Calu3 (cell line): ENCODE results near the gene AGL. TPM values are rescaled to one million over a fixed set of nuclear protein-coding genes. Genes with fewer than 3 reads are reported as not detected.
"Not testable (repeated sequence)": the region's sequence is repeated elsewhere in the genome, so short reads cannot be mapped to it uniquely, and the experiment has no call there.

ENCODE experiments used
- BruUV-seq: library from RNA; stranded (reverse); fragments of 400-500 nt; replicated peaks from 2 replicates; lab custom pipeline; 2021; lab: Mats Ljungman, UMichigan
- CTCF ChIA-PET: fragments of 300-600 bp; sonication (Branson Sonifier 250); formaldehyde crosslinking; loops from one replicate; lab custom pipeline; 2022; ENCODE audit warnings: antibody characterized with exemption; lab: Charles Lee
- DNase-seq: peaks from one replicate; pipeline ENCODE4 v3.0.0; 2022
- H3K27ac Mint-ChIP-seq: one replicate; pipeline ENCODE4 v1.8.0; 2022; ENCODE audit warnings: mixed read lengths; ENCODE audit not compliant: unreplicated experiment
- H3K27me3 Mint-ChIP-seq: one replicate; pipeline ENCODE4 v1.8.0; 2022; ENCODE audit warnings: mixed read lengths; ENCODE audit not compliant: unreplicated experiment
- H3K36me3 Mint-ChIP-seq: one replicate; pipeline ENCODE4 v1.8.0; 2022; ENCODE audit warnings: mild to moderate bottlenecking, moderate library complexity, mixed read lengths; ENCODE audit not compliant: insufficient read depth, unreplicated experiment
- H3K4me1 Mint-ChIP-seq: one replicate; pipeline ENCODE4 v1.8.0; 2022; ENCODE audit warnings: mild to moderate bottlenecking, low read depth, mixed read lengths; ENCODE audit not compliant: unreplicated experiment
- H3K4me3 Mint-ChIP-seq: one replicate; pipeline ENCODE4 v1.8.0; 2022; ENCODE audit warnings: mild to moderate bottlenecking, low read depth, moderate library complexity, mixed read lengths; ENCODE audit not compliant: unreplicated experiment
- H3K9me3 Mint-ChIP-seq: one replicate; pipeline ENCODE4 v1.8.0; 2022; ENCODE audit warnings: low read depth, mixed read lengths; ENCODE audit not compliant: unreplicated experiment
- CTCF ChIP-seq: fragments of 200-600 bp; IDR thresholded peaks from one replicate; pipeline ENCODE4 v1.8.0; 2022; ENCODE audit warnings: antibody characterized with exemption; ENCODE audit not compliant: unreplicated experiment
- intact Hi-C: fragments of 100-400 bp; cut with micrococcal nuclease; formaldehyde crosslinking; loops from one replicate; pipeline ENCODE4 v1.10.0; 2022; ENCODE audit not compliant: unreplicated experiment
- total RNA-seq: library from RNA; stranded (reverse); gene quantifications from 2 replicates; pipeline ENCODE4 v1.2.3, GENCODE V29; 2022

The AGL gene
- total RNA-seq, 1 experiment from 2014 or later, result 9.0 TPM

DNA sequence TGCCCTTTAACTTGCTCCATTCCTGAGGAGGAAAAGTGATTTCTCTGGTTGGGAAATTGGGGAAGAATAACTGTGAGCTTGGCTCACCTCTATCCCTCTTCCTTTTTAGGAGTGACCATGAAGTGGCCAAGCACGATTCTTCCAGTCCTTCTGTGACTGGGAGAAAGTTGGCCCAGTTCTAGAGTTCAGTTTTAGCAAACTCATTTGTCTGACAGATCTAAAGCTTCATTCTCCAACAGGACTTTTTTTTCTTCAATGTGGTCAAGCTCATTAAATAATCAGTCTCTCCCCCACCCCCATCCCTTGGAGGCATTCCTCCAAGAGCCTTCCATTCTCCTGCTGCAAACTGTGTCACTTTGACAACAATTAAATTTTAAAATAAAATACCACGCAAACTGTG, 6.4 kb upstream of the AGL start:
- BruUV-seq, result no TSS peak
- TF ChIP-seq CTCF, result no peak
- intact Hi-C loops, result no loop called here
- H3K27me3 Mint-ChIP-seq, result no peaks in the 10 kb centered on the region
- DNase-seq, result no peak
- H3K27ac Mint-ChIP-seq, result no peak overlapping the region
- H3K4me3 Mint-ChIP-seq, result no peak overlapping the region
- no peaks in the 10 kb centered on the region for H3K36me3 Mint-ChIP-seq
- H3K4me1 Mint-ChIP-seq, result no peaks in the 10 kb centered on the region
- CTCF ChIA-PET, result interaction anchor here (0.5 kb wide), 1 partner anchor 29 kb away, joined by 3 read pairs; no protein-coding TSS in a partner anchor
- H3K9me3 Mint-ChIP-seq, result no peaks in the 10 kb centered on the region

DNA sequence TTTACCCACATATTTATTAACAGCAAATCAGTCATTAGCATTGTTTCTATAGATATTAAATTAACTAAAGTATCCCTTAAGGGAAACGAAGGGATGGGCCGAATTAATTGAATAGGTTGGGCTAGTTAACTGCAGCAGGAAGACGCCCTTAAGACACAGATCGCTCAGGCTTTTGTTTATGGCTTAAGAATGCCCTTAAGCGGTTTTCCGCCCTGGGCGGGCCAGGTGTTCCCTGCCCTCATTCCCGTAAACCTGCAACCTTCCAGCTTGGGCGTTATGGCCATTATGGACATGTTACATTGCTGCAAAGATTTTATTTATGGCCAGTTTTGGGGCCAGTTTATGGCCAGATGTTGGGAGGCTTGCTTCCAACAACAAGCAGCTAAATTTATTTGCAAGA, 5.0 kb upstream of the AGL start:
- H3K4me1 Mint-ChIP-seq, CTCF ChIA-PET, intact Hi-C loops, H3K36me3 Mint-ChIP-seq, H3K4me3 Mint-ChIP-seq, BruUV-seq, H3K9me3 Mint-ChIP-seq, H3K27ac Mint-ChIP-seq, H3K27me3 Mint-ChIP-seq, DNase-seq: not testable (repeated sequence)

- intact Hi-C loops, result no loop called here
- Mint-ChIP-seq H3K9me3 (no peaks in the 10 kb centered on the region), H3K36me3 (peaks cover 19% of the 10 kb centered on the region), H3K4me1 (peaks cover 15% of the 10 kb centered on the region), H3K27ac (peak overlapping the region; percentile 81), H3K4me3 (peak overlapping the region; percentile 87), H3K27me3 (no peaks in the 10 kb centered on the region)
- CTCF ChIA-PET, result no interaction called here
- no TSS peak for BruUV-seq
- DNase-seq, result peak; percentile 1
- no peak for TF ChIP-seq CTCF
Measured at GRCh38 chr1:99849413-99849743, 783 bp upstream of the AGL start.

DNA sequence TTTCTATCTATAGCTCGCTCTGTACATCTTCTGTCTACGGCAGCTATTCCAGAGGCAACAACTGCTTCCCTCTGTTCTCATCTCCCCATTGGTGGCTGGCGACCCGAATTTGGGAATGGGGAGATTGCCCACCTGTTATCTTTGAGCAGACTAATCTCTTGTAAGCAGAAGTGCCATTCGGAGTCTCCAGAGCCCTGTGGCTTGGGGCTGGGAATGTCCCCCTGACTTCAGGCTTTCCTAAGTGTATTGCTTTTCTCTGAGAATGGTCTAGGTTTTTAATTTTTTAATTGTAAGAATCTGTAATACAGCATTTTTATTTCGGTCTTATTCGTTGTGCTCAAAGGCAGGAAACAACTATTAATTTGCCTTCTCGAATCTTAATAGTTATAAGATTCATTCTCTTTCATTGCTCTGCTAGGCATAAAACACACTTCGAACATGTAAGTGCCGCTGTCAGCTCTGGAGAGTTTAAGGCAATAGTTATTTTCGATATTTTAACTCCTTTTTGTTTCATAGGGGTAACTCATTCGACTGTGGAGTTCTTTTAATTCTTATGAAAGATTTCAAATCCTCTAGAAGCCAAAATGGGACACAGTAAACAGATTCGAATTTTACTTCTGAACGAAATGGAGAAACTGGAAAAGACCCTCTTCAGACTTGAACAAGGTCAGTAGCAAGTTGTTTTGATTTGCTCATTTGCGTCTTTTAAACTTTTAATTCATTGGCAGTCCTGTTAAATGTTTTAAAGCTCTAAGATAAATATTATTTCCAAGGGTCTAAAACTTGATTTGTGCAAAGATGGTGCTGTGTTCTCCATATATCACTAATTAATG, 514 bp downstream of the AGL start:
- TF ChIP-seq CTCF, result no peak
- Mint-ChIP-seq H3K4me3 (peak overlapping the region; percentile 87), H3K4me1 (peaks cover 15% of the 10 kb centered on the region), H3K36me3 (peaks cover 19% of the 10 kb centered on the region), H3K27ac (peak overlapping the region; percentile 81), H3K9me3 (no peaks in the 10 kb centered on the region), H3K27me3 (no peaks in the 10 kb centered on the region)
- TSS peak; percentile 57 for BruUV-seq
- no peak for DNase-seq
- CTCF ChIA-PET, result no interaction called here
- intact Hi-C loops, result no loop called here

DNA sequence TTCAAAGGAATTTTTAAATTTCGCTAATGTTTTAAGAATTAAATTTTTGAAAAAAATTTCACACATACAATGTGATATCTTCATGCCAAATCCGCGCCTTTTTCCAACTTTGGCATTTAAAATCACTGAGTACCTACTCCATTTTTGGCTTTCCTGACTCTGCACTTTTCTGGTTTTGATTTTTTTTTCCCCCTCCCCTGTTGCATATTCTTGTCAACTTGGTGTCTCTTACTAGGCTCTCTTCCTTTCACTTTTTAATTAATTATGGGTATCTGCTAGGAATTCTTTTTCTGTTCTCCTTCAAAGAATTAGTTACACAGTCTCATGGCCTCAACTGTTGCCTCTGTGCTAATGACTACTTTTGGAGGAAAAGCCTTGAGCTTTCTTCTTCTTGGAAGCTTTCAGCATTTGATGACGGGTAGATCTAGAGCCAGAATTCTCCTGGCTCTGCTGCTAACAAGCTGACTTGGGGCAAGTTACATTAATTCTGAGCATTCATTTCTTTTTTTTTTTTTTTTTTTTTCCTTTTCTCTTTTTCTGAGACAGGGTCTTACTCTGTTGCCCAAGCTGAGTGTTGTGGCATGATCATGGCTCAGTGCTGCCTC, 1.8 kb downstream of the AGL start:
- BruUV-seq, result no TSS peak

More for the DNA sequence above, 1.8 kb downstream of the AGL start:
- Mint-ChIP-seq H3K4me3 (peak overlapping the region; percentile 13), H3K4me1 (peaks cover 15% of the 10 kb centered on the region), H3K9me3 (no peaks in the 10 kb centered on the region), H3K27ac (no peak overlapping the region), H3K27me3 (no peaks in the 10 kb centered on the region), H3K36me3 (peaks cover 19% of the 10 kb centered on the region)
- CTCF ChIA-PET, result interaction anchor here (0.7 kb wide), 1 partner anchor 186 kb away, joined by 3 read pairs; a partner anchor contains a TSS
- intact Hi-C loops, result no loop called here
- no peak for TF ChIP-seq CTCF
- no peak for DNase-seq
